ENCODE results near the gene CNKSR3. TPM values are rescaled to one million over a fixed set of nuclear protein-coding genes. Genes with fewer than 3 reads are reported as not detected.

CNKSR3 gene
- total RNA-seq, 1 experiment from 2014 or later: 5.3 TPM

DNA sequence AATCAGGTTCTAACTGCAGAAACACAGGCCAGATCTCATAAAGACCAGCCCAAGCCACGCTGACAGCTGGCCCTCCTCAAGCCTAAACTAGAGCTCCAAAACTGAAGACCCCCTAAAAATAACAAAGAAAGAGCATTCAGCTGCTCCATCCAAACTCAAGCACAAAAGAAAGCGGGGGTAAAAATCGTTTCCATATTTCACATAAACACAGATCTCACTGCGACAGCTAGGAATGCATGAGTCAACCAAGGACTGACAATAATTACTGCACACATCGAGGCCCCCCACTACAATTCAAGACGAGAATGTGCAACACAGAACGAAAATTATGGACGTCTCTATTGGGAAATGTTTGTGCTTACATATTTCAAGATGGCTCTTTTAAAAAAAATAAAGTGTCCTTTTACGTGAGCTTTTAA is 31.1 kb downstream of the CNKSR3 start:
- DNase-seq (ENCODE audit: low read depth): peak; percentile 58

DNA sequence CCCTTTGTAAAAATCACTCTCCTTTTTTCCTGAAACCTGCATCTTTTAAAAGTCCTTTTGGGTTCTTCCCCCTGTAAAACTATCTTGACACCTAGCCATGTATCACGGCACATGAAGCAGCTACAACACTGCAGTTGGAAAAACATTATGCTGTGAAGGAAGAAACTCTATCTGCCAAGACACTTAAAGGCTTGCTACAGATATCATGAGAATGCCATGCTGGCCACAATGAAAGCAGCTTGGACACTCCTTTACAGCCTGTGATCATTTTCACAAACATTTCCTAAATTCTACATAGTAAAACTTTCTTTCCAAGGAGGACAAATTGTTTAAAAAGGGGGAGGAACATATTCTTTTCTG is 31.8 kb downstream of the CNKSR3 start:
- DNase-seq (ENCODE audit: low read depth): no peak

DNA sequence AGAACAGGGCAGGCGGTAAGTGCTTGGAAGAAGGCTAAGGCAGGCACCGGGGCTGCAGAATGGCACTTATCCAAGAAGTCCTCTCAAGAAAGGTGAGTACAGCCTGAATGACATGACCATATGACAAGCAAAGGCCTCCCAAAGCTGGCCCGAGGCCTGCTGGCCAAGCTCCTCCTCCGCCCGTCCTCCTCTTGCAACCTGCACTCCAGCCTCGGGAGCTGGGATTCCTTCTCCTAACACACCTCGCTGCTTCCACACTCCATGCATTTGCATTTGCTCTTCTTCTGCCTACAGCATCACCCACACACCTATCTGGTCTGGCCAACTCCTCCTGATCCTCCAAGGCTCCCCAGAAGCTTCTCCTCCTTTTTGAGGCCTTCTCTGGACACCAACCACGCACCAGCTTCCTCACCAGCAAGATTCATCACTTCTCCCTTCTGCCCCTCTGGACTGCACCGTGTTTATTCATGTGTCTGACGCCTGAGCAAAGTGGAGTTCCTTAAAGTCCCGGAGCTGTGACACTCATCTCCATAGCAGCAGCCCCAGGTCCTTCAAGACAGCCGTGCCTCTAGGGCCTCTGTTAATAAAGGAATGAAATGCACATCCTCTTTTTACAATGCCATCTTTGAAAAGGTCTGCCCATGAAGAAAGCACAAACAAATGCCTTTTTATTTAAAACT is 32.3 kb downstream of the CNKSR3 start:
- DNase-seq (ENCODE audit: low read depth): peak; percentile 36

DNA sequence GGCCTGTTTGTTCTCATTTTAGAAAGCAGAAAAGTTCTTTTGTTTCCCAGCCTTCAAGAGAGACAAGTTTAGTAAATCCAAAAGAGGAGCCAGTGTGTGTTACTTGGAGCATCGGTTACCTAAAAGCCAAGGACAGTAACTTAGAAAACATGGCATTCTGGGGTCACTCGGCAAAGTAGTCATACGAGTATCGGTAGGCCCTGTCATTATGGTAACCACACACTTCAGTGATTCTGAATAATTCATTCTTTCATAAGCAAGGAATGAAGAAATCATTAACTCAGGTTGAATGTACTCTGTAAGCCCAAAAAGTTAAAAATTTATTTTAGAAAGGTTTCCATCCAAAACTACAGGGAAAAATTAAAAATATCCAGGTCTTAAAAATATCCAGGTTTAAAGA is 34.0 kb downstream of the CNKSR3 start:
- no peak for DNase-seq (ENCODE audit: low read depth)

DNA sequence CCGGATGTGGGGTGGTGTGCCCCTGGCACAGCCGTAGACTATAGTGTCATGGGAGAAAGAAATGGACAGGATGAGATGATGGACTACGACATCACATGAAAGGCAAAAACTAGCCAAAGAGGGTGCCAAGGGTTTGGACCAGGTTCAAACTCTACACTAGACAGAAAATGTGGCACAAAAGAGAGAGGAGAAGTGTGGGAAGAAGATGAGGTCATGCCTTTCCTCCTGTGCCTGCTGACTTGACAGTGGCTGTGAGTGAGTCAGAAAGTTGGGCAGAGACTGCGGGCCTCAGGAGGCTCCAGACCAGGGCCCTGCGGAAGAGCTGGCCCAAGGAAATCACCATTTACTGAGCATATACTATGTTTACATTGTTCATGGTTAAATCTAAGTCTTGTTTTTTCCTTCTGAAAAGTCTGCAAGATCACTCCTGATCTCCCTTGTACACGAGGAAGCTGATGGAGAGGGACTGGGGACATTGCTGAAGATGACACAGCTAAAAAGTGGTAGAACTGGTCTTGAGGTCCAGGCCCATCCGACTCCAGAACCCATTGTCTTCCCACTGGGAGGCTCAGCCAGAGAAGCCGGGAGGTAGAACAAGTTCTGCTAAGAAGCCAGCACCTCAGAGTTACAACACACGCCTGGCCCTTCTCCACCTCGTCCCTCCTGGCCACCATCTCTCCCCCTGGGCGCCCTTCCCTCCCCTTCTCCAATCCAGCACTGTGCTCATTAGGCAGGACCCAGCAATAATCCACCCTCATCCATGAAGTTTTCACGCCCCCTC is 35.6 kb downstream of the CNKSR3 start:
- DNase-seq (ENCODE audit: low read depth): peak; percentile 89

DNA sequence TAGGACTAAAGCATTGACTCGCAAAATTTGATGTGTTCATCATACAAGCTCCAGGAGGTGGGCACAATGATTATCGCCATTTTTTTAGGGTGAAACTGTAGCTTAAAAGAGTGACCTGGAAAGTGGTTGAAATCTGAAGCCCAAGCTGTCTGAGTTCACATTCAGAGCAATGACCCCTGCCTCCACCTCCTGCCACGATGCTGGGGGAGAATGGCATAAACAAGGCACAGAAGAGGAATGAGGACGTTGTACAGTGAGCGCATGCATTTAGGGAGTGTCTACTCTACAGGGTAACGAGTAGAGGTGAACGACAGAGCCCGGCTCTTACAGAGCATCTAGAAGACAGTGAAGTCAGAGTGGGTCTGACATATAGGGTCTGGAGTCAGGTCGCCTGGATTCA is 37.2 kb downstream of the CNKSR3 start:
- no peak for DNase-seq (ENCODE audit: low read depth)

DNA sequence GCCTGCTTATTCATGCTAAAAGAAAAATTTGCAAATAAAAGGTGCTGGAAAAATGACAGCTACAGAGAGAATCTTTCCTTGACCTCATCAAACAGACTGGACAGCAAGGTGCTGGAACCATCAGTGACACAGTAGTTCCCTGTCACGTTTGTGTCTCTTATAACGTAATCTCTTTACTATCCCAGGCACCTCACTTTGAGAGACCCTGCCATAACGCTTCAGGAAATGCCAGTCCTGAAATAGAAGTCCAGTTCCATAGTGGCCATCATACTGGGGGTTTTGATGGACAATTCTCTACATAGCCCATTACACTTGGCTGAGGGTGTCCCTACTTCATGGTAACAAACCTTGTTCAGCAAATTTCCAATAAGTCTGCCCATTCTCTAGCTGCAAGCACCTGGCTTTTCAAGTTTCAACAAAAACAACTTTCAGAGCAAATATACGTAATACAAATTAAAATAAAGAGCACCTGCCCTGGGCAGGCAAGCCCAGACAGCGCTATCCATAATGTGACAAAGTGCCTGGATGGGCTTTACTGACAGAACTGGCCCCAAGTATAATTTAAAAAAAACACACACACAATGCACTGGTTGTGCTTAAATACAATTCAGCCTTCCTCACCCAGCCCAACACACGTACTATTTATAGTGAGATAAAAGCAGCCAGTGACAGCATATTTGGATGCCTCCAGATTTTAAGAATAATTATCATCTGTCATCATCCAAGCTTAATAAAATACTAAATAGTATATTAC is 38.7 kb downstream of the CNKSR3 start:
- no peak for DNase-seq (ENCODE audit: low read depth)

DNA sequence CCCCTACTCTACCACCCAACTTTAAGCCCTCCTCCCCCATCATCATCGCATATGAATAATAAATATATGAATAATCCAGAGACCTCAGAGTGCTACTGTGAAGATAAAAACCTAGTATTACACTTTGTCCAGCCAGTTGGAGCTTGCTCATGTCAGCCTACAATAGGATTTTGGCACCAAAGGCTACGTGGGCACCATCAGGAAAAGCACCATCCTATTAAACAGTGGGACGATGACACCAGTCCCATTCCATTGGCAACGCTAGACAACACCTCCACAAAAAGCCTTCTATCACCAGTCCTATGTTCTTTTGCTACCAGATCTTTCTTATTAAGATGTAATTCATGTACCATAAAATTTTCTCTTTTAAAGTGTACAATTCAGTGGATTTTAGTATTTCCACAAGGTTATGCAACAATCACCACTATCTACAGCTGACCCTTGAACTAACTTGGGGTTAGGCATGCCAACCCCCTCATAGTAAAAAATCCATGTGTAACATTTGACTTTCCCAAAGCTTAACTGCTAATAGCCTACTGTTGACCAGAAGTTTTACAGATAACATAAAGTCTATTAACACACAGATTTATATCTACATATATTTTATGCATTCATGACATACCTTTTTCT is 41.1 kb downstream of the CNKSR3 start:
- no peak for DNase-seq (ENCODE audit: low read depth)

DNA sequence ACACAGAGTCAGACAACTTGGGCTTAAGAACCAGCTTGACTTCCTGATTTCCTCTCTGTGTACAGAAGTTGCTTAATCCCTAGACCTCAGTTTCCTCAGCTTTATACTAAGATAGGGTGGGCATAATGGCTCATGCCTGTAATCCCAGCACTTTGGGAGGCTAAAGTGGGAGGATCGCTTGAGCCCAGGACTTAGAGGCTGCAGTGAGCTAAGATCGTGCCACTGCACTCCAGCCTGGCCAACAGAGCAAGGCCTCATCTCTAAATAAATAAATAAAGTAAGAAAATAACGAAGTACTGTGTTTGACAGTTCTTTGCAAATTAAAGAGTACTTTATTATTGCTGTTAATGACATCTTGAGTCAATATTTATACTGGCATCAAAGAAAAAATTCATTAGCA is 41.7 kb downstream of the CNKSR3 start:
- no peak for DNase-seq (ENCODE audit: low read depth)

DNA sequence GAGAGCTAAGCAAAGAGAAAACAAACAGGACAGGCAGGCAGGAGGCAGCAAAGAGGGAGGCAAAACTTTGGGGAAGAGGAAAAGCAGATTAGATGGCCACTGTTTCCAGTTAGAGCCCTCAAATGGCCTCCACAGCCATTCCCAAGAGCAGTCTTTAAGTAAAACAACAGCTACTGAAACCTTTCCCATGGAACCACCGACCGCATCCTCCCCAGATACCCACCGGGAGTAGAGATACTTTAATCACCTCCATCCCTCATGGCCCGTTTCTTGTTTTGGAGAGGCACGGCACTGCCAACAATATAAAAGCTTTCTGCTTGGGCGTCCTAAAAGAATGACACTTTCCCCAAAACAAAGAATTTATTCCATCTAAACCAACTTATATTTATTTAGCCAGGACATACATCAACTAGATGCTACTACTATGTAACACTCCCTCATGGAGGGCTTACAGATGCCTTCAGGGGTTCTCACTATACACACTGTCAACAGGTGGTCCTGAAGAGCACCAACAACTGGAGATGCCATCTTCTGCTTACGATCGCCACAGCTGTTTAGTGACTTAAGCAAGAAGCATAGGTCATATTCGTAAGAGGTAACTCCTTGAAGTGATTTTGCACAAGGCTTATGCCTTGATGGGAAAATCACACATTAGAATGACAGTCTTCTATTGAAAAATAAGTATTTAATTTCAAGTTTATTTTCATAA is 43.4 kb downstream of the CNKSR3 start:
- DNase-seq (ENCODE audit: low read depth): no peak

DNA sequence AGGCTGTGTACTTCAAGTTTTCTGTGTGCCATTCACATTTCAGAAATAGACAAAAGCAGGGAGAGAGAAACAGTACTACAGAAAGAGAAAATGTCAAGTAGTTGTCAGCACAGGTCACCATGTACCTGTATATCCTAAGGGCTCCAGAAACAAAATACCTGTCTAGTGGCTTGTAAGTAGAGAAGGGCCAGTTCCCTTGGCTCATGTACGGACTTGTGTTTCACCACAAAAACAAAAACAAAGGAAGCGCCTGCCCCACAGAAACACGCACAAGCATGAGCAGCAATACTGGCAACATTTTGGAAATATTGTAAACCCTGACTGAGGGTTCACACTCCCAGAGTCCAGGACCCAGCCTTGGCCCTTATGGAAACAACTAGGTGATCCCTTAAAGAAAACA is 44.3 kb downstream of the CNKSR3 start:
- DNase-seq (ENCODE audit: low read depth): no peak

DNA sequence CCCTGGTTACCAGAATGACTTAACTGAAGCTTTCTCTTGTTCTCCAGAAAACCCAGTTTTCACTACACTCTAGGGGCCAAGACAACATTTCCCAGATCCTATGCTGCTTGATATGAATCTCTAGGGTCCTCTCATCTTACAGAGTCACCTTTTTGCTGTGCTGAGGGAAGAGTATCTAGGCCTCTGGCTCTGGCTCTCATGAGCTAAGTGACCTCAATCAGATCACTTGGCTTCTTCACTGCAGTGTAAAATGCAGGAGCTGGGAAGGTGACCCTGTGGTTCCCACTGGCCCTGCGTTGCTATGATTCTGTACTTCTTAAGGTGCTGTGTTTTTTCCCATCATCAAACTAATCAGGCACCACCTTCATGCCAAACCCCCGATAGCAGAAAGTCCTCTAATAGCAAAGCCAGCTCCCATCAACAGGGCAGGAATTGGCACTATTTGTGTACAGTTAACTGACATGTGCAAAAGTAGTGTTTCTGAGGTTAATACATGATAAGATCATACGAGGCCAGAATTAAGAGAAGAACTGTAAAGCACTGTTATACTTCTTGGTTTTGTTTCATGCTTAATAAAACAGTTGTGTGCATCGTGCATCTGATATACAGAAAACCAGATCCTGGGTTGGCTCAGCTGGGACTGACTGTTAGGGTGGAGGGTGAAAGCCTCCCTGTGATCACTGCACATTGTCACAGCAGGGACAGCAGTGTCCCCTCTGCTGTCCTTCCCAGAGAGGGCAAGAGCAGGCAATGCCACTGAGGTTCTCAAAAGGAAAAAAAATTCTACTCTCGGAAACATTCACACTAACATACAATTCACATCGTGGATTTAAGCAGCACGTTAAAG is 46.7 kb downstream of the CNKSR3 start:
- no peak for DNase-seq (ENCODE audit: low read depth)

DNA sequence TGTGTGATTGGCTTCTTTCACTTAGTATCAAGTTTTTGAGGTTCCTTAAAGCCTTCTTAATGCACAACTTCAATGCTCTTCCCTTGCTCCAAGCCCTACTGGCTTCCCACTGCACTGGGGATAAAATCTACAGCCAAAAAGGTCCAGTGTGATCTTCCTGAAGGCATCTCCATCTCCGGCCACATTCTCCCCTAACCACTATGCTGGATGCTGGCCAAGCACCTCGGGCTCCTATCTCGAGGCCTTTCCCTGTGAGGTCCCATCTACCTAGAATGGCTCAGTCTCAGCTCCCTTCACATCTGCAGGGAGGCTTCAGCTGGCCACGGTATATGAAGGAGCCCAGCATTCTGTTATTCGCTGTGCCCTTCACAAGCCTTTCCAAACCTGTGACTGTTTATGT is 48.1 kb downstream of the CNKSR3 start:
- DNase-seq (ENCODE audit: low read depth): peak; percentile 69

DNA sequence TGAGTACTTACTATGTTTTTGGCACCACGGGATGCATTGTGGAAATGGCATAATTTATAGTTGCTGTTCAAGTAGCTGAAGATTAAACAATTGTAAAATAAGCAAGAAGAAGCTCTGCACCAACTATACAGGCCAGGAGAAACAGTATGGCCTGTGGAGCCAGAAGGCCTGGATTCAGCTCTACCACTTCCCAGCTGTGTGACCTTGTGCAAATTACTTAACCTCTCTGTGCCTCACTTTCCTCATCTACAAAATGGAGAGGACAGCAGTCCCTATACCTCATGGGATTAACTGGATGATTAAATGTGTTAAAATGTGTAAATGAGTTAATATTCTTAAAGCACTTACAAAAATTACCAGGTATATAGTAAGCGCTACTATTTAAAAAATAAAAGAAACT is 49.1 kb downstream of the CNKSR3 start:
- DNase-seq (ENCODE audit: low read depth): no peak

DNA sequence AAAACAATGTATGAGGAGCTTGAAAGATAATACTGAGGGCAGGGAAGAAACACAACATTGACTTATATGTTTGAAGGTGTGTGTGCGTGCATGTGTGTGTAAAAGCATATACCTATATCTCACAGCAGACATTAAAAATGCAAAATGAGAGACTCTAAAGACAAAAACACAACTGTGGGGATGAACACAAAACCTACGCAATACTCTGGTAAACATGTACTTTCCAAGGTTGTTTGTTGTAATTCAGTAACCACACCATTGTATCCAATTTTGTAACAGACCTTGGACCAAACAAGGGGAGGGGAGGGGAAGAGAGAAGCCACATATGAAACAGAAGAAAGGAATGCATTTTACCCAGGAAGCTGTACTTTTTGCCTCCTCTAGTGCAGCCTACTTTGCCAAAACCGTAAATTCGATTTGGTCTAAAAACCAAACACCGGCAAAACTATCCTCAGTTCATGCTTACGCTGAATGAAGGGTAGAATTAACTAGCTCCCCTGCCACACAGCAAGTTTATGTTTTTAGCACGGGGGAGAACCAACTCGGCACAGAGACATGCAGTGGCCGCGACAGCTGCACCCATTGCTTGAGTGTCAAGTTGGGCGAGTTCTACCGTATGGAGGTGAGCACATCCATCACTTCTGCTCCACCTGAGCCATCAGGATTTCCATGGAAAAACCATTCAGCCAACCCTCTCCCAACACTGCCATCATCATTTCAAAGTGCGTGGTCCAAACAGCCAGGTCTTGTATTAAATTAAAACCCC is 50.0 kb downstream of the CNKSR3 start:
- DNase-seq (ENCODE audit: low read depth): peak; percentile 75

DNA sequence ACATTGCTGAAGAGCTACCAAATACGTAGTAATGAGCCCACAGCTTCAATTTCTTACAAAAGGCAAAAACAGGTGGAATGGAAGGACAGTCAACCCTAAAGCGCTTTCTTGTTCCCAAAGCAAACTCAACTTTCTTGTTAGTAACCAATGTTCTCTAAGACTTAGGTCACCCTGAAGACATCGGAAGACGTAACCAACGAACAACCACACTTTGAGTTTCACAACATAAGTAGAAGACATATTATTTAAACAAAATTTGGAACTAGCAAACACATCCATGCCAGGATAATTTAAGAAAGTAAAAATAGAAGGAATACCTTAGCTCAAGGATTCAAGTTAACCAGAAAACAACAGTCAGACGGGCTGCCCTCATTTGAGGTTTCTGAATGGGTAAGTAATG is 51.0 kb downstream of the CNKSR3 start:
- no peak for DNase-seq (ENCODE audit: low read depth)

DNA sequence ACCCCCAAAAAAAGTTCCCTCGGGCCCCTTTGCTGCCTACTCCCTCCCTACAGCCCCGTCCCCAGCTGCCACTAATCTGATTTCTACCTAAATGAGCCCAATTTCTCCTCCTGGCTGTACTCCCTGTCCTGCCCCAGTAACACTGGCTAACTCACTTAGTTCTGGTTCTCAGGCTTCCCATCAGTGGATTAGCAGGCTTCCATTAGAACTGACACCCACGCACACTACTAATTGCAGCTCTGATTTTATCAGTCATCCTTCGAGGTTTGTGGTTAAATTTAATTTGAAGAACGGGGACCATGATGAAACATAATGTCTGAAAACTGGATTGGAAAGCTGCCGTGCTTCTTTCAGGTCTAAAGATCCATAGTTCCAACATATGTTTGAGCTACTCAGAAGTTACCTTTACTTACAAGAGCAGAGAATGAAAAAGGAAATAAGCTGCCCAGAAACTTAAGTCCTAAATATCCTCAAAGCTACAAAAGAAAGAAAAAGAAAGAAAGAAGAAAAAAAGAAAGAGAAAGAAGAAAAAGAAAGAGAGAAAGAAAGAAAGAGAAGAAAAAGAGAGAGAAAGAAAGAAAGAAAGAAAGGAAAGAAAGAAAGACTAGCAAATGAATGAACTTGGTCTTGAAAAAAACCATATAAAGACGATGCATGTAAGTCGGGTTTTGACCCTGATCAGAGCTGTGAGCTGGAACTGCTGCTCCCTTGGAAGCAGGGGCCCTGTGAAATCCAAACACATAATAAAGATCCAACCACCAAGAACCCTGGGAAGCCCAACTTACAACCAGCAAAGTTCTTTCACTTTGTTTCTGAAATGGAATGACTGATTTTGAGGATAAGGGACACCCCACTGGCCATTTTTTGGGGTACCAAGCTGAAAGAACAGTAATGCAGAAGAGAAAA is 51.7 kb downstream of the CNKSR3 start:
- peak; percentile 68 for DNase-seq (ENCODE audit: low read depth)

DNA sequence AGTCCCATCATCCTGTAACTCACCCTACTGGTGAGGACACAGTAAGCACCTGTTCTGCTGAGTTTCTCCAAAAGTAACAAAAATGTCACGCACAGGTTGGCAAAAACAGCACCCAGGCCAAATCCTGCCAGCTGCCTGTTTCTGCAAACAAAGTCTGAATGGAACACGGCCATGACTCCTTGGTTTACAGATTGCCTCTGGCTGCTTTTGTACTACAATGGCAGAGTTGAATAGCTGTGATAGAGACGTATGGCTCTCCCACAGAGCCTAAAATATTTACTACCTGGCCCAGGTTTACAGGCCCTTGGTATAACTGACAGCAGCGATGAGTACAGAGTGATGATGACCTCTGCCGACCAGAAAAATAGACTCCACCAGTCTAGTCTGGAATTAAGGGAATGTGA is 52.6 kb downstream of the CNKSR3 start:
- DNase-seq (ENCODE audit: low read depth): no peak
